CD4-positive, alpha-beta T cell treated with Interleukin-15 for 1 hour (primary cell): ENCODE results near the gene PRSS8.
"Not testable (repeated sequence)": the region's sequence is repeated elsewhere in the genome, so short reads cannot be mapped to it uniquely, and the experiment has no call there.

Experiments
- DNase-seq: peaks from one replicate; pipeline ENCODE4 v3.0.0-alpha.2; 2020

PRSS8 gene

DNA sequence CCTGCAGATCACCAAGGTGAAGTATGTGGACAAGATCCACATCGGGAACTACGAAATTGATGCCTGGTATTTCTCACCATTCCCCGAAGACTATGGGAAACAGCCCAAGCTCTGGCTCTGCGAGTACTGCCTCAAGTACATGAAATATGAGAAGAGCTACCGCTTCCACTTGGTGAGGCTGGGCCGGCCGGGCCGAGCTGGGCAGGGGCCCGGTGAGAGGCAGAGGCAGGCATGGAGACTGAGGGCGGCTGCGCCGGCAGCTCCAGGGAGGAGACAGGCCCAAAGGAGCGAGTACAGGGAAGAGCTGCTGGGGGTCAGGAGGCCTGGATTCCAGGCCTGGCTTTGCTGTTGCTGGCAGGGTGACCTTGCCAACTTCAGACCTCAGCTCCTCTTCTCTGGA is 8.3 kb downstream of the PRSS8 start:
- DNase-seq = no peak

DNA sequence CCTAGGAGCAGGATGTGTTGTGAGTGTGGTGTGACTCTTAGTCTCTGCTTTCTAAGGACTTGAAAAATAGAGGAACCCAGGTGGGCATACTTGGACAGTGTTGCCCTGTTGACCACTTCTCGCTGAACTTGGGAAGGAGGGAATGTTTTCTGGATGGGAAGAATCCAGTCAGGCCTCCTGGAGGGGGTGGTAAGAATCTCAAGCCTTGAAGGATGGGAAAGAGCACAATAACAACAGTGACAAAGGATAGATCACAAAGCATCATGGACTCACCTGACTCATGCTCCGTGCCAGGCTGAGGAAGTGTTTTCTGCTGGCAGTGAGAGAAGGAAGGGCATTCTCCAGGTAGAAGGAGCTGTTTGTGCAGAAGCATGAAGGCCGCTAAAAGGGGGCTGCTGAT is 9.7 kb downstream of the PRSS8 start:
- DNase-seq = no peak

- no peak for DNase-seq
Measured at GRCh38 chr16:31120129-31120528, 15.4 kb downstream of the PRSS8 start.

DNA sequence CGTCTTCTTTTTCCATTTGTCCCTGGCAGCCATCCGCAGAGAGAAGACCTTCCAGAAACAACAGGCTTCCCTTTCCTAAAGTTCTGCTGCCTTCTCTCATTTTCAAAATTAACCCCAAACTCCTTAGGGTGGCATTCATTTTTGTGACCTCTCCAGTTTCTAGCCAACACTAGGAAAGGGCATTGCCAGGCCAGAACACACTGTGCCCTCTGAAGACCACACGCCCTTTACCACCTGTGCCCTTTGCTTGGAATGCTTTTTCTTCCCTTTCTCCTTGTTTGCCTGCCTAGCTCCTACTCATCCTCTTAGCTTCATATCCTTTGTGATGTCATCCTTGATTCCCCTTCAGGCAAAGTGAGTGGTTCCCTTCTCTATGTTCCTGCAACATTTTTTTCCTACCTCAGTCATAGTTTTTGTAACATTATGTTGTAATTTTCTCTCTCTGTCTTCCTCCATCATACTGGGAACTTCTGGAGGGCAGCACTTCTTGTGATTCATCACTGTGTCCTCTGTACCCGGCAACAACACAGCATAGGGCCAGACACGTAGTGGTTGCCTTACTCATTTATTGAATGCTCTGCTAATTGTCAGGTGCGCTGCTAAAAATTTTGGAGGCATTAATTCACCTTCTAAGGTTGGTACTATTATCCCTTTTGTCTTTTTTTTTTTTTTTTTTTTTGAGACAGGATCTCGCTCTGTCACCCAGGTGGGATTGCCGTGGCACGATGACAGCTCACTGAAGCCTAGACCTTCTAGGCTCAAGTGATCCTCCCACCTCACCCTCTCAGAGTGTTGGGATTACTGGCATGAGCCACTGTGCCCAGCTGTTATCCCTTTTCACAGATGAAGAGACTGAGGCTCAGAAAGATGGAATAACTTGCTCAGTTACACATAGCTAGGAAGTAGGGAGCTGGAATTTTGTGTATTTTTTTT is 17.0 kb downstream of the PRSS8 start:
- peak; percentile 47 for DNase-seq

- peak; percentile 98 for DNase-seq
Measured at GRCh38 chr16:31117384-31118222, 17.9 kb downstream of the PRSS8 start, which contains the start of gene KAT8. Gene KAT8 (plus strand): TSS chr16:31117664. CDS start chr16:31117682, 18 bp downstream.

DNA sequence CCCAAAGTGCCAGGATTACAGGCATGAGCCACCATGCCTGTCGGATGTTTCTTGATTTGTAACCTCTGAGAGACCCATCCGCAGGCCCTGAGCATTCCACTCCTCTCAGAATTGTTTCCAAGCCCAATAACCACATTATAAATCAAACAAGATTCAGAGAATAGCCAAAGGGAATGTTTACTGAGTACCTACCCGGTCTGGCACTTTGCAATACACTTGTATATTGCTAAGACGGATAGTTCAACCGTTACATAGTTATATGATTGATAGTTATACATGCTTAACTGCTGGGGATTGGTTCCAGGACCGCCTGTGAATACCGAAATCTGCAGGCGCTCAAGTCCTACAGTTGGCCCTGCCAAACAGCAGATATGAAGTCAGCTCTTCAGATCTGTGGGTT is 21.1 kb downstream of the PRSS8 start:
- no peak for DNase-seq

DNA sequence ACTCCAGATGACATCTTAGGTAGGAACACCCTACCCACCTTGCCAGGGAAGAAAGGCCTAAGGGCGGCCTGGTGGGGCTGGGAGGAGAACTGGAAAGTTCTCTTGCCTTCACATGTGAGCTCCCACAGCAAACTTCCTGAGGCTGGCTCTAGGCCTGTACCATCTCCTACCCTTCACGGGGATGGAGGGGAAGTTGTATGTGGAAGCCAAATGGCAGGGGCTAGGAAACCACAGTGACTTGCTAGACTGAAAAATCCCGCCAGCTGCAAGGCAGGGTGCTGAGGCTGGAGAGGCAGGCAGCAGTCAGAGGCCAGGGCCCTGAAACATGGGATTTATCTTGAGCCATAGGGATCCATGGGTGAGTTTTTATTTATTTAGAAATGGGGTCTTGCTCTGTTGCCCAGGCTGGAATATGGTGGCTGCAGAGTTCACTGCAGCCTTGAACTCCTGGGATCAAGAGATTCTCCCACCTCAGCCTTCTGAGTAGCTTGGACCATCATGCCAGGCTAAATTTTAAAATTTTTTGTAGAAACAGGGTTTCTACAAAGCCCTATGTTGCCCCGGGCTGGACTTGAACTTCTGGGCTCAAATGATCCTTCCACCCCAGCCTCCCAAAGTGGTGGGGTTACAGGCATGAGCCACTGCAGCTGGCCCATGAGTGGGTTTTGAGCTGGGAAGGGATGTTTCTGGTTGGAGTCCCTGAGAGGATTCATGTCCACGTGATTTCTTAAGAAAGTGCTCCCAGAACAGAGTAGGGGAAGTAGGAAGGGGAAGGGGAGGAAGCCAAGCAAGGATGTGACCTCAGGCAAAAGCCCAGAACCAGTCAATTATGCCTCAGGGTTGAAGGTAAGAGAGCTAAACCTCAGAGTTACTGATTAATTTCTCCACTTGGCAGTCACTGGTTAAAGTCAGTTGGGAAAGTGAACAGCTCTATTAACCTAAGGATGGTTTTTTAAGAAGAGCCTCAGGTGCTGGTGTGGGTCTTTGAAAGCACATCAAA is 22.1 kb downstream of the PRSS8 start:
- peak; percentile 48 for DNase-seq

- DNase-seq = no peak
Measured at GRCh38 chr16:31112711-31113110, 22.8 kb downstream of the PRSS8 start.

GRCh38 chr16:31111881-31112466 is 23.6 kb downstream of the PRSS8 start:
- DNase-seq = no peak

- DNase-seq = no peak
Measured at GRCh38 chr16:31110106-31111034, 25.2 kb downstream of the PRSS8 start.

DNA sequence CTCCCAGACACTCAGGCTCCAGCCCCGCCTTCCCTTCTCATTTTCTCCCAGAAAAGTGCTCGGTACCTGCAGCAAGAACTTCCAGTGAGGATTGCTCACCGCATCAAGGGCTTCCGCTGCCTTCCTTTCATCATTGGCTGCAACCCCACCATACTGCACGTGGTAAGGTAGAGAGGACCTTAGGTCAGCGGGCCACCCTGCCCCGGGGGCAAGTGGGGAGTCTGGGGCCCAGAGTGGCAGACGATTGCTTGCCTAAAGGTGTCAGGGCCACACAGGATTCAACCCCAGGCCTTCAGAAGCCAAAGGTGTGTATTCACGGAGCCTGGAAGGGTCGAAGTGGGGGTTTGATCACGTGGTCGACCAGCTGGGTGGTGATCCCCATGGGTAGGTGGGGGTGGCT is 25.9 kb downstream of the PRSS8 start:
- no peak for DNase-seq

DNA sequence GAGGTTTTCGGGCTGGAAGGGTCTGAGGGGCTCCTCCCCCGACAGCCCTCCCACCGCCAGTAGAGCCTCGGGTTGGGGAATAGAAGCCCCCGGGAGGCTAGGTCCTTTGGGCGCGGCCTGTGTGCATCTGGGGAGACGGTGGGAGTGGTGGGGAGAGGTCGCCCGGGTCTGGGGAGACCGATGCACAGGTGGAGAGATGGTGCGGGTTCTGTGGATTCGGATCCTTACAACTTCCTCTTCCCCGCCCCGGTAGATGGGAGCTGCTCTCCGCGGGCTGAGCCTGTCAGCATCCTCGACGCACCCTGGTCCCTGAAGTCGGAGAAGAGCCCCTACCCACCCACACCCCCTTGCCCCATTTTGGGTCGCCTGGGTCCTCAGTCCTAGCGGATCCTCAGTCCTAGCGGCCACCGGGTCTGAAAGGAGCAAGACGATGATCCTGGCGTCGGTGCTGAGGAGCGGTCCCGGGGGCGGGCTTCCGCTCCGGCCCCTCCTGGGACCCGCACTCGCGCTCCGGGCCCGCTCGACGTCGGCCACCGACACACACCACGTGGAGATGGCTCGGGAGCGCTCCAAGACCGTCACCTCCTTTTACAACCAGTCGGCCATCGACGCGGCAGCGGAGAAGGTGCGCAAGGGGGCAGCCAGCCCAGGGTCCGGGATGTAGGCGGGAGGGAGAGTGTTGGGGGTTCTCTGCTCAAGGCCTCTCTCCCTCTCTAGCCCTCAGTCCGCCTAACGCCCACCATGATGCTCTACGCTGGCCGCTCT is 26.6 kb downstream of the PRSS8 start:
- no peak for DNase-seq

- DNase-seq = peak; percentile 62
Measured at GRCh38 chr16:31108035-31108793, 27.3 kb downstream of the PRSS8 start, which contains the start of gene BCKDK. Gene BCKDK (plus strand): TSS chr16:31108386. CDS start chr16:31109224, 838 bp downstream.

GRCh38 chr16:31107465-31107867 is 28.1 kb downstream of the PRSS8 start:
- DNase-seq = no peak

- no peak for DNase-seq
Measured at GRCh38 chr16:31106509-31107464, 28.7 kb downstream of the PRSS8 start.

DNA sequence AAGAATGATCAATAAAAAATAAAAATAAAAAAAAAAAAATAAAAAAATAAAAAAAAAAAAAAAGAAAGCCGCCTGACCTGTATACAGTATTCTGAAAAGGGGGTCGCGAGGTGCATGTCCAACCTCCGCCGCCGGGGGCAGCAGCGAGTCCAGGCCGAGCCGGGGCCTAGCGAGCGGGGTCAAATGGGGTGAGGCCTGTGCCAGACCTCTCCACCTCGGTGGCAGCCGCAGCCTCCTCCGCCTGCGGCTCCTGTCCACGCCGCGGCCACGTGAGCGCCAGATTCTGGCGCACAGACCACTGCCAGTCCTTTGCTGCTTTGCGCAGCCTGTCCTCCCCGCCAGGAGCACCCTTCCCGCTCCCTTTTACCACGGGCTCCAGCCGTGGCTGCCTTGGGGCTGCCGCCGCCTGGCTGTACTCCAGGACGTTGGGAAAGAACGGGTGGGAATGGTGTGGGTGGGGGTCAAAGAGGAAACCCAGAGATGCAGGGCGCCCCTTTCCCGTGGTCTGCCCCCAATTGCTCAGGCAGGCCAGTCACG is 29.8 kb downstream of the PRSS8 start:
- DNase-seq = peak; percentile 83

DNA sequence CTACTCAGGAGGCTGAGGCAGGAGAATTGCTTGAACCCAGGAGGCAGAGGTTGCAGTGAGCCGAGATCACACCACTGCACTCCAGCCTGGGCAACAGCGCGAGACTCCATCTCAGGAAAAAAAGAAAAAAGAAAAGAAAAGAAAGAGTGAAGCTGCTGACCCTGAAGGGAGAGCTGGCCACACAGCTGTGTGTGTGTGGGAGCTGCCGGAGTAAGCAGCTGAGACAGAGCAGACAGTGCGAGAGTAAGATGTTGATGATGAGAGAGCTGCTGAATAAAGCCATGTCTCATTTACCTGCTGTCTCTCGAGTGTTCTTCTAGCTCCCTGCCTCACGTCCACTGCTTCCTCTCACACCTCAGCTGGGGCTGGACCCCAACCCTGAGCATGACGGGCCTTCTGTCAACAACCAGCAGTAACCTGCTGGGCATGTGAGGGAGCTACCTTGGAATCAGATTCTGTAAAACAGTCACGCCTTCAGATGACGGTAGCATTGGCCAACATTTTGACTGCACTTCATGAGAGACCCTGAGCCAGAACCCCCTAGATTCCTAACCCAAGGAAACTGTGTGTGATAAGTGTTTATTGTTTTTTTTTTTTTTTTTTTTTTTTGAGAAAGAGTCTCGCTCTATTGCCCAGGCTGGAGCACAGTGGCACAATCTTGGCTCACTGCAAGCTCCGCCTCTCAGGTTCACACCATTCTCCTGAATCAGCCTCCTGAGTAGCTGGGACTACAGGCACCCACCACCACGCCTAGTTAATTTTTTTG is 34.5 kb downstream of the PRSS8 start:
- DNase-seq = not testable (repeated sequence)
